Keratinocyte (primary cell): ENCODE results near the gene FDXR. TPM values are rescaled to one million over a fixed set of nuclear protein-coding genes. Genes with fewer than 3 reads are reported as not detected.

Source experiments
- DNase-seq: peaks from one replicate; pipeline ENCODE4 v3.0.0-alpha.2; 2011; ENCODE audit warnings: low read depth, missing footprints, low spot score
- FAIRE-seq: peaks from 2 replicates; lab custom pipeline; 2011; peaks lifted over from hg19 to GRCh38; lab: Jason Lieb, UNC
- H2AFZ ChIP-seq: 2 replicates; pipeline ENCODE4 v1.6.0; 2012; ENCODE audit warnings: low read length, control low read depth, inconsistent platforms; ENCODE audit not compliant: control insufficient read depth
- H3K27ac ChIP-seq: 2 replicates; pipeline ENCODE4 v1.5.1; 2011; ENCODE audit warnings: low read length; ENCODE audit not compliant: control insufficient read depth, insufficient read depth
- H3K27me3 ChIP-seq: 3 replicates; pipeline ENCODE4 v1.6.0; 2011; ENCODE audit warnings: low read length; ENCODE audit not compliant: control insufficient read depth, insufficient read depth; ENCODE audit errors: extremely low read depth
- H3K36me3 ChIP-seq, 2 experiments: 2 replicates in 1 of 2; 3 replicates in 1 of 2; pipeline ENCODE4 v1.5.1; 2011; ENCODE audit warnings: low read length in 2 of 2, mild to moderate bottlenecking in 1 of 2; ENCODE audit not compliant: control insufficient read depth in 2 of 2, insufficient read depth in 2 of 2; ENCODE audit errors: extremely low read depth in 1 of 2
- H3K4me1 ChIP-seq: 3 replicates; pipeline ENCODE4 v1.5.1; 2011; ENCODE audit warnings: low read length; ENCODE audit not compliant: control insufficient read depth, insufficient read depth; ENCODE audit errors: extremely low read depth
- H3K4me2 ChIP-seq: 3 replicates; pipeline ENCODE4 v1.6.0; 2011; ENCODE audit warnings: low read depth, low read length; ENCODE audit not compliant: control insufficient read depth, insufficient read depth; ENCODE audit errors: extremely low read depth
- H3K4me3 ChIP-seq, 3 experiments: fragments of 200-600 bp in 1 of 3; sonication (generic) in 1 of 3; 2 replicates in 2 of 3; 3 replicates in 1 of 3; pipeline ENCODE4 v1.5.1; 2011 to 2016; ENCODE audit warnings: low read length in 3 of 3, mild to moderate bottlenecking in 3 of 3, control low read depth in 2 of 3, inconsistent platforms in 1 of 3, low read depth in 1 of 3, mixed read lengths in 1 of 3, mixed run types in 1 of 3, moderate library complexity in 1 of 3; ENCODE audit not compliant: control insufficient read depth in 2 of 3, insufficient read depth in 2 of 3; ENCODE audit errors: extremely low read depth in 1 of 3
- H3K79me2 ChIP-seq: 2 replicates; pipeline ENCODE4 v1.6.0; 2012; ENCODE audit warnings: low read length; ENCODE audit not compliant: control insufficient read depth, insufficient read depth
- H3K9ac ChIP-seq: 3 replicates; pipeline ENCODE4 v1.6.0; 2011; ENCODE audit warnings: low read length; ENCODE audit not compliant: control insufficient read depth, insufficient read depth; ENCODE audit errors: extremely low read depth
- H3K9me1 ChIP-seq: 3 replicates; pipeline ENCODE4 v1.6.0; 2011; ENCODE audit warnings: low read length; ENCODE audit not compliant: control insufficient read depth, insufficient read depth; ENCODE audit errors: extremely low read depth
- H3K9me3 ChIP-seq: 2 replicates; pipeline ENCODE4 v1.5.1; 2012; ENCODE audit warnings: low read depth, low read length; ENCODE audit not compliant: control insufficient read depth
- H4K20me1 ChIP-seq: 3 replicates; pipeline ENCODE4 v1.6.0; 2011; ENCODE audit warnings: low read length; ENCODE audit not compliant: control insufficient read depth, insufficient read depth; ENCODE audit errors: extremely low read depth
- EZH2 ChIP-seq: IDR thresholded peaks from one replicate; pipeline ENCODE4 v1.6.1; 2012; ENCODE audit warnings: inconsistent platforms, mild to moderate bottlenecking, low read length, moderate library complexity
- dilution Hi-C: fragments of 300-500 bp; cut with MboI; formaldehyde crosslinking; loops from one replicate; pipeline ENCODE4 v1.7.0; 2020; ENCODE audit warnings: low sequenced_read_pairs; ENCODE audit not compliant: extremely low pct_ligation_motif_present
- polyA plus RNA-seq, 5 experiments: library from polyadenylated mRNA; depleted of rRNA in 3 of 5; stranded (reverse) in 3 of 5; stranded (forward) in 1 of 5; unstranded in 1 of 5; fragments of >200 nt; gene quantifications; 1 replicate in 1 of 5; 2 replicates in 3 of 5; 3 replicates in 1 of 5; pipeline versions ENCODE4 v1.2.1 to v1.2.3, GENCODE V29; 2011 to 2012; ENCODE audit warnings: missing spikeins in 2 of 5, low read depth in 1 of 5, low replicate concordance in 1 of 5
- TF ChIP-seq, protein P1 (sequence below), 3 experiments: IDR thresholded peaks in 1 of 3; conservative IDR thresholded peaks in 1 of 3; optimal IDR thresholded peaks in 1 of 3; 2 replicates in 2 of 3; 3 replicates in 1 of 3; pipeline versions ENCODE3 to v1.5.1; 2011; ENCODE audit warnings: low read length in 3 of 3, mild to moderate bottlenecking in 3 of 3, moderate library complexity in 2 of 3, control low read depth in 1 of 3, inconsistent platforms in 1 of 3; ENCODE audit not compliant: insufficient read depth in 2 of 3; ENCODE audit errors: extremely low read depth in 1 of 3

Gene FDXR
- polyA plus RNA-seq, 1 donor (not counting 4 experiments of a cell fraction or from before 2014, with no cell fraction given), result 12.0 TPM

DNA sequence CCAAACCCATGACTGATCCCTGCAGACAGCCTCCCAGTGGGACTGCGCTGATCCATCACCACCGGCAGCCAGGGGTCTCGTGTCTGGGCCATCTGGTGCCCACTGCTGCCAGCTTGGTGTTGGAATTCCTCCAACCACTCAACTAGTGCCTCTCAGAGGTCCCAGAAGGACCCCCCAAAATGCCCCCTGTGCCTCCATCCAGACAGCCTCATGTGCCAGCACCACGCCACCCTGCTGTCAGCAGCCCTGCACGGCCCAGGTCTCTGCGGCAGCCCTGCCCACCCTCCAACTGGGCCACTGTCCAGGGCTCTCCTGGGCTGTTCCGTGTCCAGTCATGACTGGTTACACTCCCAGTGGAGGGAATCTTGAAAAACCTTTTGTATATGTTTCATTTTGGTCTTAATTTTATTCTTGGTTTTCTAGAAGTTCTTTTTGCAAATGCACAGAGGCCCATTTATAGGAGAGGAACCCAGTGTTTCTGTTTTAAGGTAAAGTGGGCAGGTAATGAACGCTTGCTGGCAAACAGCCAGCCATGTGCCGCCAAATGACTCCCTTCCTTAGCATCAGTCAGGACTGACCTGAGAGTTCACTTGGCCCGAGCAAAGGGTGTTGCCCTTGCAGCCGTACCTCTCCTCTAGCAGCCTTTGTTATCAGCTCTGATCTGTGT, 47.7 kb downstream of the FDXR start:
- dilution Hi-C loops, result no loop called here
- no peak overlapping the region for H3K4me3 ChIP-seq
- TF ChIP-seq, protein P1, sequence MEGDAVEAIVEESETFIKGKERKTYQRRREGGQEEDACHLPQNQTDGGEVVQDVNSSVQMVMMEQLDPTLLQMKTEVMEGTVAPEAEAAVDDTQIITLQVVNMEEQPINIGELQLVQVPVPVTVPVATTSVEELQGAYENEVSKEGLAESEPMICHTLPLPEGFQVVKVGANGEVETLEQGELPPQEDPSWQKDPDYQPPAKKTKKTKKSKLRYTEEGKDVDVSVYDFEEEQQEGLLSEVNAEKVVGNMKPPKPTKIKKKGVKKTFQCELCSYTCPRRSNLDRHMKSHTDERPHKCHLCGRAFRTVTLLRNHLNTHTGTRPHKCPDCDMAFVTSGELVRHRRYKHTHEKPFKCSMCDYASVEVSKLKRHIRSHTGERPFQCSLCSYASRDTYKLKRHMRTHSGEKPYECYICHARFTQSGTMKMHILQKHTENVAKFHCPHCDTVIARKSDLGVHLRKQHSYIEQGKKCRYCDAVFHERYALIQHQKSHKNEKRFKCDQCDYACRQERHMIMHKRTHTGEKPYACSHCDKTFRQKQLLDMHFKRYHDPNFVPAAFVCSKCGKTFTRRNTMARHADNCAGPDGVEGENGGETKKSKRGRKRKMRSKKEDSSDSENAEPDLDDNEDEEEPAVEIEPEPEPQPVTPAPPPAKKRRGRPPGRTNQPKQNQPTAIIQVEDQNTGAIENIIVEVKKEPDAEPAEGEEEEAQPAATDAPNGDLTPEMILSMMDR (optimal IDR thresholded peaks at IDR 0.05 in 1 of 3, IDR thresholded peaks at IDR 0.05 in 1 of 3, conservative IDR thresholded peaks at IDR 0.05 in 1 of 3; ENCODE audit: extremely low read depth in 1 of 3, insufficient read depth in 2 of 3, low read length in 3 of 3), result no peak
- no peak for TF ChIP-seq EZH2
- no peak overlapping the region for H3K27ac ChIP-seq
- DNase-seq (no peak), FAIRE-seq (no peak)
- H3K4me1 ChIP-seq, result no peaks in the 10 kb centered on the region
- H3K9me3 ChIP-seq, result no peaks in the 10 kb centered on the region
- no peaks in the 10 kb centered on the region for H3K9me1 ChIP-seq
- H3K36me3 ChIP-seq, result peaks cover 6 to 15% of the 10 kb centered on the region in 2 experiments
- no peaks in the 10 kb centered on the region for H4K20me1 ChIP-seq
- no peaks in the 10 kb centered on the region for H3K79me2 ChIP-seq
- H2AFZ ChIP-seq, result no peak overlapping the region
- no peak overlapping the region for H3K9ac ChIP-seq
- no peak overlapping the region for H3K4me2 ChIP-seq
- H3K27me3 ChIP-seq, result no peaks in the 10 kb centered on the region

DNA sequence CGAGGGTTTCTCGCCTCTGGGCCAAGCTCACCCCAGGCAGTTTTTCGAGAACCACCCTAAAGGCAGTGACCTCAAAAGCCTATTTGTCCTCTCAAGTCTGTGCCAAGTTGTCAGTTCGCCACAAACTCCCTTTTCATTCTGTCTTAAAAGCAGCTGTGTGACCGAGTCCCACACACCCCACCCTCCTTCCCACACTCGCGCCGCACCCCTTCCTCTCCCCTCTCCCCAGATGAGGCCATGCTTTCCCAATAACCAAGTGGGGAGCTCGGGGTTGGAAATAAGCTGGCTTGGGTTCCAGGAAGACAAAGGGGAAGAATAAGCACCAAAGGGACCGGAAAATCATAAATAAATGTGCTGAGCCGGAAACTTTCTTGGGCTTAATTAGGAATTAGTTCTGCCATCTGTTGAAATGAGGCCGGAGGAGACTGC, 49.8 kb downstream of the FDXR start:
- H3K9ac ChIP-seq, result no peak overlapping the region
- H3K27me3 ChIP-seq, result no peaks in the 10 kb centered on the region
- no peak for FAIRE-seq
- no peaks in the 10 kb centered on the region for H4K20me1 ChIP-seq
- H3K4me2 ChIP-seq, result no peak overlapping the region
- no peak overlapping the region for H2AFZ ChIP-seq
- dilution Hi-C loops, result no loop called here
- H3K36me3 ChIP-seq, result peaks cover 10 to 15% of the 10 kb centered on the region in 2 experiments
- no peaks in the 10 kb centered on the region for H3K9me1 ChIP-seq
- TF ChIP-seq EZH2, result no peak
- TF ChIP-seq, protein P1 (optimal IDR thresholded peaks at IDR 0.05 in 1 of 3, IDR thresholded peaks at IDR 0.05 in 1 of 3, conservative IDR thresholded peaks at IDR 0.05 in 1 of 3; ENCODE audit: extremely low read depth in 1 of 3, insufficient read depth in 2 of 3, low read length in 3 of 3), result no peak
- H3K27ac ChIP-seq, result no peak overlapping the region
- no peaks in the 10 kb centered on the region for H3K79me2 ChIP-seq
- H3K4me3 ChIP-seq, result no peak overlapping the region
- H3K9me3 ChIP-seq, result no peaks in the 10 kb centered on the region
- no peaks in the 10 kb centered on the region for H3K4me1 ChIP-seq
- DNase-seq, result no peak
